T follicular helper cell (primary cell): Measurements from ENCODE around the gene SATB2.

Experiments
- DNase-seq: peaks from one replicate; pipeline ENCODE4 v3.0.0-alpha.2; 2020; ENCODE audit warnings: low read depth

Gene SATB2

DNA sequence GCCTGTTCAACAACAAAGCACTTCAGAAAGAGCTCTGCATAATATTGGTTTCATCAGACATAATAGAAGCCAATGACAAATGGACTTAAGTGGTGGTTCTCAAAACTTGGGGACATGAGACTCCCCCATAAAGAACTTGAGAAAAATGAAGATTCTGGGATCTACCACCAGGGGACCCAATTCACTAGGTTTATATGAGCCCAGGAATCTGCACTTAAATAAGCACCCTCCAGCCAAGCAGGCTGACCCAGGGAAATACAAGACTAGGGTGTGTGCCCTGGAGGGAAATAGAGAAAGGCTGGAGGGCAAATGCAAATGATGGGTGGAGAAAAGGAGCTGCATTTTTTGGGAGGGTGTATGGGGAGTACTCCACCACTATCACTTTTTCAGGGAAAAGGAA is 52.5 kb downstream of the SATB2 start:
- no peak for DNase-seq

DNA sequence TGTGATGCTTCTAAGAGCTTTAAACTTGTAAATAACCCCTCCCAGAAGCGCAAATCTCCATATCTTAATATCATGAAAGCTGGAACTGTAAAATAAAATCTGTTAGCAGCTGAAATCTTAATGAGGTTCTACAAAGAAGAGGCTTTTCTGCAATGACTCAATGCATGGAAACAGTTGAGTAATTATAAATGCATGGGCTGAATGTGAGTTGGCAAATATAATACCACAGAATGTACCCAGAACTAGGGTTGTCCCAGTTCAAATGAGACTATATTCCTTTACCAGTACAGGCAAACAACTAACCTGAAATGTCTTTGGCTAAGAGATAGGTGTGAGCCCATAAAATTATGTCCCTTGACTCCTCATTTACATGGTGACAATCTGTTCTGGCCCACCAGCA is 52.9 kb downstream of the SATB2 start:
- DNase-seq = no peak

DNA sequence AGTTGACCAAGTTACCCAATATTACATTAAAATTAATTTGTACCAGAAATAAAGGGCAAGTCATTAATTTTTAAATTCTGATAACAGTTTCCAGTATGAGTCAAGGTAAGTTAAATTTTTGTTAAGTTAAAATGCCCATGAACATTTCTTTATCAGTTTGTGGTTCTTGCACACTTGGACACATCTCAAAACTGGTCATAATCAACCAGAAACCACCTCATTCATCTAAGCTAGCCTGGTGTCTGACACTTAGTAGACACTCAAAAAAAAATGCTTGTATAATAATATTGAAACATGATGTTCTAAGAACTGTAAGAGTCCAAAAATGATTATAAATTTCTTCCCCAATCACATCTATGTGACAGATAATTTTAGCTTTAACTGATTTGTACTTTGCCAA is 62.4 kb downstream of the SATB2 start:
- no peak for DNase-seq

DNA sequence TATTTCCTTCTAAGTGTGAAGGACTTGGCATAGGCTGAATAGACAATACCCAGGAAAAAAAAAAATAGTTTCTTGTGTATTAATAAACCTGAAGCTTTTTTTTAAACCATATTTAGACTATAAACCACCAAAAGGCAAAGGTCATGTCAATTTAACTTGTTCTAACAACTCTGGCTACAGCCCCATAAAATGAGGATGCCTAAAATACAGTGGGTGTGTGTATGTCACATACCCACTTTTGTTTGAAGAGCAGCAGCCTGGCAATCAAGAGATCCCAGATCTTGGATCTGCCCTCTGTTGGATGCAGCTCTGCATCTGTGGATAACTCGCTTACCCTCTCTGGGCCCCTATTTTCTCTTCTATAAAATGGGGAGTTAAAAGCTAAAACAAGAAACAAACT is 65.4 kb downstream of the SATB2 start:
- DNase-seq = no peak

DNA sequence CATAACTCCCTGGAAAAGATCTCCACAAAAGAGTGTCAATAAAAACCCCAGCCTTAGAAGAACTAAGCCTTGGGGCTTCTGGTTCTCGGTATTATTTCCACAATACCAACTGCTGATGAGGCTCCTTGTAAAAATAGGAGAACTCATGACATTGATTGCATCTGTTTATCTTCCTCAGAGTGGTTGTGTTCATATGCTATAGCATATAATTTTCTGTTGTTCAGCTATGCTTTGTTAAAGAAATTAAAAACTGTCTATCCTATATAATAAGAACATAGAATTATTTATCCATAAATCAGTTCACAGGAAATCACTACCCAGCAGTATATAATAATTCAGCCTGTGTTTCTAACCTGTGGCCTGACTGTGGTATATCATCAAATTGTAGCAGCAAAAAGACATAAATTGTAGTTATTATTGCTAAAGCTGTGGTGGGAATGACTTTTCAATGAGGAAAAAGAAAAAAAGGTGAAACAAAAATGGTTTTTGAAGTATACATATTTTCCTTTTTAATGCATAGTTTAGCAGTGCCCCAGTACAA is 68.9 kb downstream of the SATB2 start:
- no peak for DNase-seq

DNA sequence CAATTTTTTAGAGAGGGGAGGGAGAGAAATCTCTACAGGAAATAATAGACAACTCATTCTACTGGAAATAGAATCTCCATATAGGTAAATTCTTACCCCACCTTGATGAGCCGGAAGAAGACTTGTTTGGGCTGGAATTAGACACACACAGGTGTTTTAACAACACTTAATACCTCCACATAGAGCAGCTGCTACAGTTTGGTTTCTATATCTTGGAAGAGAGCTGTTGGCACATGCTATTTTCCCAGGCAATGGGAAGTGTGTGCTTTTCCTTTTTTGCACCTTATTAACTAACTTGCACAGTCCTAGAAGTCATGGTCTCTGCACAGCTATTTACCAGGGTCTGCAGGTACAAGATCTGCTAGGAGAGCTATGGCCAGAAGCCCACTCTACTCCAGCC is 73.7 kb downstream of the SATB2 start:
- no peak for DNase-seq

DNA sequence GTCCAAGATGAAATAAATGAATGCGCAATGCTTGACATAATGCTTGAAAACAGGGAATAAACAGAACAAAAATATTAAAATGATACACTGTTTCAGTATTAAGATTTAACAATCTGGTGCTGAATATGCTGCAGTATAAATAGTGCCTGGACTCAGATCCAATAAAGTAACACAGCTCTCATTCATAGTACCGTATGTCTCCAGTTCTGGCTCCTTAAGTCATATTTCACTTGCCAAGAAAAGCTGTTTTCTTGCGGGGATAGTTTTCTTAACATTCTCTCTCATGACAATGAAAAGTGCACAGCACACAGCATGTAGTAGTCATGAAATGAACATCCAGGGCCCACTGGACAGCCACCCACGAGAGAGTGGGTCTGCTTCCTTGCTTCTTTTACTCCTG is 74.7 kb downstream of the SATB2 start:
- no peak for DNase-seq

DNA sequence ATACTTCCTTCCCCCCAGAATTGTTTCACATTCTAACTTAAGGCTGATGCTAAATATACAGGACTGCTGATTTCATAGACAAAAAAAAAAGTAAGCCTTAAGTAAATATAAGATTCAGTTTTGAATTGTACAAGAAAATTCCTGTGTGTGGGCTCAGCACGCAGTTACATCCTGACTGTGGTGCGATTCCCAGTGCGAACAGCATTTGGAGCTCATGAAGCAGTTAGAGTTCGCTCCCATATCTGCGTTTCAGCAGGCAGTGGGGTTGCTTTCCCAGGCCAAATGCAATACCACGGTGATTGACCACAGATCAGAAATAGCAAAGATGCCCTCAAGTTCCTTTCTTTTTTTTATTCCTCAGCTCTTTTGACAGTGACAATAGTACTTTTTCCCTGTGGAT is 75.6 kb downstream of the SATB2 start:
- DNase-seq = no peak

DNA sequence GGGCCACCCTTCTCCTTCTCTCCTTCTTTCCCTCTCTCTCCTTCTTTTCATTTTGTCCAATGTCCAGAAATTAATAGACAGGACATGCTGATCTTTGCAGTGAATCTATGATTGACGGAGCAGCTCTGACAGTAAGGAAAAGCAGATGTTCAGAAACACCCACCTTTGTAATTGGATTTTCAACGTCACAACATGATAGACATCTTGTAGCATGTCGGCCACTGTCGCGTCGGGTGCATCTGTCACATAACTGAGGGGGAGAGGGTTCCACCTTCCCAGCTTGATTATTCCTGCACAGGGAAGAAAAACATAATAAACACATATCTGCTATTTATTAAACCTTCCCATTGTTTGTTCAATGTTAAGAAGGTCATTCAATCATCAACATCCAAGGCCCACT is 76.2 kb downstream of the SATB2 start:
- DNase-seq = no peak

DNA sequence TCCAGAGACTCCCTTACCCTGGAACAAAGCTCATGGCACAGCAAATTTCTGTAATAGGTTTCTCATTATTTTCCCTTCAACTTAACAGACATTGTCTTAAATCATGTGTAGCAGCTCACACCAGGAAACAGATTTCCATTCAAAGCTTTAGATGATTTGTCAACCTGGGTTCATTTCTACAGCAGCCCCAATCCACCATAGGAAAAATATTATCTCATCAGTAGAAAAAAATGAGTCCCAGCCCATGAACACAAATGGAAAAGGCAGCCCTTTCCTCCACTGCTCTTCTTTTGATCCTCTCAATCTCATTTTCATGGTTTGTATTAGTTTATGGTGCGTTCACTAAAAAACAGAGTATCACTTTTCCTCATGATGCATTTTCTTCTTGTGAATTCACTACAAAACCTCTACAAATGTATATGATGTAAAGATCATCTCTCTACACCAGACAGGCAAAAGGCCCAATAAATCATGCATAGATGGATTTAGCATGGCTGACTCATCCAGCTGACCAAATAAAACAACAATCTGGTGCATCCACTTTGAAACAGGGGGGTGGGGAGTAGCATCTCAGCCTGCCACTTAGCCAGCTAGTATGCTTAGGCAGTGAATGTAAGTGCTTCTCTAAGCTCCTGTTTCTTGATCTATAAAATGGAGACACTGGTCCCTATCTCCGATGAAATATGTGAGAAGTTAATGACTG is 78.6 kb downstream of the SATB2 start:
- DNase-seq = no peak

DNA sequence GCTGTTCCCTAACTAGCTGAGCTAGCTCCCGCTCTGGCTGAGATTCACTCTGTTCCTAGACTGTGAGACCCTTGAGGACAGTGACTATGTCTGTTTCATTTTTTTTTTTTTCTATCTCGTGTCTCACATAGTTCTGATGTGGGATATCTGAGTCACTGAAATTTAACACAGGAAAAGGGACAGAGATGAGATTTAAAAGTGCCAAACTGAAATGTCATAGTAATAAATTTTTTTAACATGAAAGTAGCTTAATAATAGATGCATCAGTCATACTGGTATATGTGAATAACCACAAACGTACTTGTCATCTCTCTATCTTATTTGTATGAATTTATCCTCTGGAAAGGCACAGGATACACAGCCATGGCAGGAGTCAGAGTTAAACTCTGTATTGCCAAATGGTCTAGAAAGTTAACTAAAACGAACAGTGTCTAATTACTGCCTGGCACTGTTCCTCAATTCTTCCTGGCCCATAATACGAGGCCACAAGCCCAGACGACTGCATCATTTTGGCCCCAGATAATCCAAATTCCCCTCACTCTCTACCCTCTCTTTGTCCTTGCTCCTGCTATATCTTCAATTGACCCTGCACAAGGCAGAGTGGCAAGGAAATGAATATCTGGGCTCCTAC is 87.5 kb downstream of the SATB2 start:
- DNase-seq = no peak

DNA sequence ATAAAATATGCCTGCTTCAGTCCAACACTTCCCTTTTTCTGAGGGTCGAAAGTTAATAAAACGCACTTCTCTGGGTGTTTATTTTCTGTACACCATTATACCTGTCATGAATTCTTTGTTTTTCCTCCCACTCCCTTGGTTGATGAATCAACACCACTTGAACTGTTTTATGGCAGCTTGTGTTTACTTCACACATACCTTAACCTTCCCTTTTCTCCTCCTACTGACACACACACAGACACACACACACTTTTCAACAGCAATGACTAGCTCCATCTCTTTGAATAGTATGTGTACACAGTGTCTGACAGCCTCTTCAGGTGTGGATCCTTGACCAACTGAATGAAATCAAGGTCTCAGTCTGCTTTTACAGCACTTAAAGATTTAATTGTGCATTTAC is 91.3 kb downstream of the SATB2 start:
- DNase-seq = no peak

DNA sequence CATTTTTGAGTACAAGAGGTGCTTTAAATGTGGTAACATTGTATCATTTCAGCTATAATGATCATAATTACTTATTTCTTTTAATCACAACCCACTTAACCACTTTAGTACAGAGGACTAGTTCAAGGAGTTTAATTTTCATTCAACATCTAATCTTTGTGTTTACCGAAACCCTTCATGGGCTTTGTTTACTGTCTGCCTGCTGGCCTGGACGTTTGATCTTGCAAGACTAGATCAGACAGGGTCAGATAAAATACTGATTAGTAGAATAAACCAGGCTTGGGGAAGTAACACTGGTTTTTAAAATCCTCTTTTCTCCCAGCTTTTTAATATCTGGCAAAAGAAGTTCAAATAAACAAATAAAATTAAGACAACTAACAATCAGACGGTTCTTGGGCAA is 93.6 kb downstream of the SATB2 start:
- no peak for DNase-seq

DNA sequence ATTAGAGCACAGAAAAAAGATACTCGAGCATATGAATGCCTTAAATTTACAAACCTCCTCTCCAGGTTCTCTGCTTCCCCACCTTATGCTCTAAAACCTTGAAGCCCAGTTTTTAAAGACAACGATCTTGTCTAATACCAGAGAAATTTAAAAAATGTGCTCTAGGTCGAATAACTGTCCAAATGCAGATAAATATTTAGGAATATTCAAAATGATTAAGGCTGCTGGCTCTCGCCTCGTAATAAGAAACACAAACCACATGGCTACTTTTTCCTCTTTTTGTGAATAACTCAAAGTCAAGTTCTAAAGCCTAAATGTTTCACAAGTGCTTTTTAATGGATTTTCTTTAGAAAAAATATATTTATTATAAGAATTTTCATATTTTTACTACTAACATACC is 101.3 kb downstream of the SATB2 start:
- DNase-seq = no peak

DNA sequence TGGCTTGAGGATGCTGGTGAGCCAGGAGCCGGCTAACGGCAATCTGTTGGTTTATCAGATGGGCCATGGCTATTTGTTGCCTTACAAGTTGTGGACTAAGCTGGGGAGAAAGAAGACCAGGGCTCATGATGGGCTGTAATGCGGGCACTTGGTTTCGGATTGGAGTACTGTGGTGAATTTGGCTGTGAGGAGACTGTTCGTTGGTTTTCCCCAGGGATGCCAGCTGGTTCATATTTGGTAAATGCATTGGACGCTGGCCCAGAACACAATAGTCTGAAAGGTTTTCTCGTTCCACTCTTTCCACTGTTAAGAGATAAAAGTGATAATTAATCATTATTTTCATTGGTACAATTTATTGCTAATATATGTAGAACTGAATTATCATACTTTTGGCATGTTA is 108.9 kb downstream of the SATB2 start:
- DNase-seq = no peak

DNA sequence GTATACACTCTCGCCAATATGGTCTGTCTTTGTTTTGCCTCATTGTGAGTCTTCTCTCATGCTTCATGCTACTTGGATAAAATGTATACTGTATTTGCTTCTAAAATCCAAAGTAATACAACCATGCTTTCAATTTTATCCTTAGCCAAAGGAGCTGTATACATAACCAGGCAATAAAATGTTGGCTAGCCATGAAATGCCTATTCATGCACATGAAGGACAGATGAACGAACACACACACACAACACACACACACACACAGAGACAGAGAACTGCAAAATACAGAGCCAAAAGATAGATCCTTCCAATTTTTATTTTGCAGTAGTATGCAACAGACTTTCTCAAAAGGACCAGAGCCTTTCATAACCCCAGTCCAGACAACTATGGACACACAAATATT is 113.7 kb downstream of the SATB2 start:
- DNase-seq = no peak

DNA sequence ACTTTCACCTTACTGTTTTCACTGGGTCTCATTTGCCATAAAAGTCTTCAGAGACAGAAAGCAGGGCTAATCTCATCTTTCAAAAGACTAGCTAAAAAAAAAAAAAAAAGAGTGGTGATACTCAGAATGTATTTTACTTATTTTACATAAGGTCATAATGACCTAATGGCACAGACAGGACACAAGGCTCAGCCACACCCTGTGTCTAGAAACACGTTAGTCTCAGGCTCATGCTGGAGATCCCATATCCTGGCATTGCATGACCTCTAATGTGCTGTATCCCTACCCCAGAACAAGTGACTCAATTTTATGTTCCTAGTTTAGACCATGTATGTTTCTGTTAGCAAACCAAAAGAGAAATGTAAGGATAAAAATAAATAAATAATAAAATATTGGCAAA is 115.4 kb downstream of the SATB2 start:
- DNase-seq = no peak

DNA sequence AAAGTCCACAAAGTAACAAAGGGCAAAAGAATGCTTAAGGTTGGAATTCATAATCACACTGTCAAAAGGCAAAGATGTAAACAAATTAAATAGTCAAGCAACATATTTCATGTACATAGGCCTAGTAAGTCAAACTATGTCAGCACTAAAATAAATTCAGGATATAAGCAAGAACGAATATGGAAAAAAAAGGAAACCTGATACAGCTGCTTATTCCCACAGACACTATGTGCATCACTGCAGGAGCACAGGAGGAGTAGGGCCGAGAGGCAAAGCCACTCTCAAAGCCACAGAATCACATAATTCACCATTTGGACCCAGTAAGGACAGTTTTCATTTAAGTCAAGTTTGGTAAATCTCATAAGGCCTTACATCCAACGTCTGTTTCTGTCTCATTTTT is 116.6 kb downstream of the SATB2 start:
- no peak for DNase-seq

DNA sequence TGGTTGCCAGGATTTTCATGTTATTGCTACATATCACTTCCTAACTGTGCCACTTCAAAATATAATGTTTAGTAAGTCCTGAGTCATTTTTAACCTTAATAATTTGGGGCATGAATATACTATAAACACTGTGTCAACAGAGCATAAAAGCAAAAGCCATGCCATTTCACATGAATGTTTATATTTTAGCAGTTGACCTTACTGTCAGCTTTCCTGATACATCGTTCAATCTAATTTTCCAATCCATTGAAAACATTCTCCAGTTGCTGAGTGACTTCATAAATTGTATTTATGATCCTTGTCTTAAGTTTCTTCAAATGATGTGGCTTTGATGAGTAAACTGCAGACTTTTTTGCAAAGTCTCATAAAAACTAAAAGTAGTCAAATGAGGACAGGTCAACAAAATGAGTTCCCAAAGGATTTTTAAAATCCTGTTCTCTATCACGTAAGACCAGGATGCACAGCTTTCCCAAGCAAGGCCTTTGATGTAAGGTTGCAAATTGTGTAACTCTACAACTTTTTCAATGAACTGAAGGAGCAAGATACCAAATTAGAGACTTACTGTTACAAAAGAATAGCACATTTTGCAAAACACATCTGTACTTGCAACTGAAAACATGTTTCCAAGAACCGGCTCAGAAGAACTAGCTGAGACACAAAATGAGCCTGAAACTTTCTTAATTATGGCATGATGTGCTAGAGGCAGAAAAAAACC is 117.7 kb downstream of the SATB2 start:
- no peak for DNase-seq

DNA sequence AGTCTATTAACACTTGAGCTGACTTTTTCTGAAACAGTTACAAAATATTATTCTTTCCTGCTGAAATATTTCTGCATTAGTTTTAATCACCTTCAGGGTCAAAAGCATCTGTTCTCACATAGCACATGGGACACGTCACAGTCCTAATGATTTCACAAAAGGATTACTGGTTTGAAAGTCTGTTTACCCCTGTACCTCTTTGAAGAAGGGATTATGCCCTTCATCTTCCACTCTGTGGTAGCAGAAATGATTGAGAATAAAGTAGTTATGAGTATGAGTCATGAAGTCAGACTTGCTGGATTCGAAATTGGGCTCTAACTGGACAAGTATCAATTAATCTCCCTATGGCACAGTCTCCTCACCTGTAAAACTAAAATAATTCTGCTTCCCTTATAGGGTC is 121.2 kb downstream of the SATB2 start:
- DNase-seq = no peak

DNA sequence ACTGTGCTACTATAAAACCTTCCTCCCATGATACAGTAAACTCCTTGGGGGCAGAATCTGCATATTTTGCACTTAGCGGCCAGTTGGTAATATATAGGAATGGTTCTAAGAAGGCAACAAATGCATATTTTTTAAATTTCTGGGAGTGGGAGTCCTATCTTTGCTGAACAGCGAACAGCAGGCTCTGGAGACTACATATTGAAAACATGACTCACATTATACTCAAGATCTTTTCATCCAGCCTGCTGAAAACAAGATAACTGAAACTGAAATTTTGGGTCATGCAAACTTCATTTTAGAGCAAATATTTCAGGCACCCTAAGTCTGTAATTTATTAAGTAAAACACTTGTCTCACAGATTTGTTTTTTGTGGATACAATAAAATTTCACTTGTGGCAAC is 122.2 kb downstream of the SATB2 start:
- no peak for DNase-seq

DNA sequence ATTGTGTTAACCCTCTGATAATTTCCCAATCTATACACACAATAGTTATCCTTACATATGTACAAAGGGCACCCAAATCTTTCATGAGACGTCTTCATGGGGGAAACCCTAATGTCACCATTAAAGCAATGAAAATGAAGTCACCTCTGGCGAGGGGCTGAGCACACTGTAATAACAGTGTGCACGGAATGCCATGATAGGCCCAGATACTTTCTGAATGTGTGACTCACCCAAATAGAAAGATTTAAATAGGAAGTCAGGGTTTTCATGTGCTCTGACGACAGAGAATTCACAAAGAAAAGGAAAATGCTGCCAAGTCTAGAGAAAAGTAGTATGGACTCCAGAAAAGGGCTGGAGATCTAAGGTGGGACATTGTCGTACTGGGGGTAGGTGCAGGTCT is 128.3 kb downstream of the SATB2 start:
- DNase-seq = no peak

DNA sequence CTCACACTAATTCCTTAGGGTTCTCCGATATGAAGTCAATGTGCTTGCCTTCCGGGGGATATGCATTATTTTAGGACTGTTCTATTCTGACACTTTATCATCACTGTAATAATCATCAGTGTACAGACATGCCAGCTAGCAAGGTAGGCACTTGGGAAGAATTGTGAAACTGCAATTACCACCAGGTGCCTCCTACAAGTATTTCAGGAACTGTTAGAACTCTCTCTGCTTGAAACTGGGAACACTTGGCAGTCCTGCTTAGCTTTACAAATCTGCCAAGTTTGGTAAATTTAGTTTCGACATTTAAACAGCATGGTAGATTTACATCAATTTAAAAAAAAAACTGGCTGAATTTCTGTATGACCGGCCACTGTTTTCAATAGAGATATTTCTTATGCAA is 128.7 kb downstream of the SATB2 start:
- no peak for DNase-seq
